Measurements from ENCODE around the gene MBD5. TPM values are rescaled to one million over a fixed set of nuclear protein-coding genes. Genes with fewer than 3 reads are reported as not detected.

Gene MBD5
- total and polyA plus RNA-seq, 2 donors (not counting 1 experiment from before 2014, with no cell fraction given): 10.9 to 69.7 TPM

DNA sequence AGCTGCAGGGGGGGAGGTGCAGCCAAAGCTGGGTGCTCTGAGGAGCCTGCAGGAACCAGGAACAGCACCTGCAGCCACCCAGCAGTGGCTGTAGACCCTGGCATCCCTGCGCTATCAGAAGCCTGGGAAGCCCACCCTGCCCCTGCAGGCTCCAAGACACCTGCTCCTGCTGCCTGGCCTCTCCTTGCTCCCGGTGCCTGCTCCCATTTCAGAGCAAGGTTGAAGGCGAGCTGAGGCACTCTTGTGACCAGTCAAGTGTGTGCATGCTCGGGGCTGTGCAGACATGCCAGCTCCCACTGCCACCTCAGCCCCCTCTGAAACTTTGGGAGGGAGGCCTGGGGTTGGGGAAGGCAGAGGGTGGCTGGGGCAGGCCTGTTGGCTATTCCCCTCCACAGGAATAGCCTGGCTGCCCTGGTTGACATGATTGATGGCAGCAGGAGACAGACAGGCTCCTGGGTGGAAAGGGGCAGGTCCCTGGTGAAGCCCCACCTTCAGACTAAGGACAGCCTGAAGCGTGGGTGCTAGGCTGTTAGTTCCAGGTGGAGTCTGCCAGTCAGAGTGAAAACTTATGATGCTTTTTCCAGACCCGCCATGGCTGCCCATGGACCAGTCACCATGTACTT is 151.4 kb downstream of the MBD5 start:
- intact Hi-C loops (cut with micrococcal nuclease): no loop called here
- H3K9me3 Mint-ChIP-seq (ENCODE audit: insufficient read depth): peaks cover 3% of the 10 kb centered on the region
- POLR2A ChIA-PET: no interaction called here
- H3K4me1 ChIP-seq (ENCODE audit: control insufficient read depth in 2 of 2, insufficient read depth in 2 of 2, low read length in 2 of 2): no peaks in the 10 kb centered on the region
- DNase-seq (no peak), ATAC-seq (ENCODE audit: low read depth) (no peak)
- H3K4me3 Mint-ChIP-seq: no peak overlapping the region
- no peaks in the 10 kb centered on the region for H3K4me1 Mint-ChIP-seq
- H3K79me2 ChIP-seq (ENCODE audit: control insufficient read depth, insufficient read depth, low read length): no peaks in the 10 kb centered on the region
- H3K27ac Mint-ChIP-seq: no peak overlapping the region
- H3K27me3 ChIP-seq (replicated peaks in 1 of 4; ENCODE audit: control extremely low read depth in 1 of 4, control insufficient read depth in 3 of 4, insufficient read depth in 4 of 4, low read length in 3 of 4): no peaks in the 10 kb centered on the region
- H2AFZ ChIP-seq (ENCODE audit: insufficient read depth, low read depth, low read length, poor library complexity, severe bottlenecking): no peak overlapping the region
- H3K36me3 ChIP-seq (replicated peaks in 1 of 2; ENCODE audit: control extremely low read depth in 1 of 2, control insufficient read depth in 1 of 2, extremely low read depth in 1 of 2, insufficient read depth in 2 of 2, low read length in 1 of 2): no peaks in the 10 kb centered on the region
- CTCF ChIA-PET: no interaction called here
- H3K27me3 Mint-ChIP-seq: no peaks in the 10 kb centered on the region
- no peak overlapping the region for H3K9ac ChIP-seq (ENCODE audit: low read length)
- peaks cover 0 to 11% (median 1%) of the 10 kb centered on the region in 3 donors for H3K9me3 ChIP-seq (ENCODE audit: control extremely low read depth in 1 of 3, control insufficient read depth in 2 of 3, insufficient read depth in 1 of 3, low read length in 2 of 3)
- H3K4me2 ChIP-seq (replicated peaks; ENCODE audit: low read depth, low read length, poor library complexity, severe bottlenecking): no peak overlapping the region
- WGBS (ENCODE audit: insufficient coverage): 97% methylated on average over 5 of the region's 6 CpGs
- no peak overlapping the region for H3K27ac ChIP-seq (ENCODE audit: low read length in 2 of 2)
- TF ChIP-seq EZH2 (IDR thresholded peaks at IDR 0.05; ENCODE audit: borderline replicate concordance, insufficient read depth, low read depth, low read length, poor library complexity, severe bottlenecking): no peak
- no peak for TF ChIP-seq CTCF (IDR thresholded peaks at IDR 0.05)
- no peak overlapping the region for H3K4me3 ChIP-seq (ENCODE audit: control extremely low read depth in 1 of 5, extremely low read depth in 1 of 5, insufficient read depth in 1 of 5, low read depth in 2 of 5, low read length in 4 of 5)
- H4K20me1 ChIP-seq (ENCODE audit: control insufficient read depth, insufficient read depth, low read length, poor library complexity, severe bottlenecking): no peaks in the 10 kb centered on the region

GRCh38 chr2:148173168-148173567 is 152.3 kb downstream of the MBD5 start:
- WGBS (ENCODE audit: insufficient coverage): 98% methylated on average over 12 of the region's 12 CpGs
- peaks cover 2% of the 10 kb centered on the region for H3K9me3 Mint-ChIP-seq (ENCODE audit: insufficient read depth)

More at GRCh38 chr2:148173168-148173567, 152.3 kb downstream of the MBD5 start:
- no peak for TF ChIP-seq CTCF (IDR thresholded peaks at IDR 0.05)
- no peak for TF ChIP-seq EZH2 (IDR thresholded peaks at IDR 0.05; ENCODE audit: borderline replicate concordance, insufficient read depth, low read depth, low read length, poor library complexity, severe bottlenecking)
- H4K20me1 ChIP-seq (ENCODE audit: control insufficient read depth, insufficient read depth, low read length, poor library complexity, severe bottlenecking): no peaks in the 10 kb centered on the region
- H3K9me3 ChIP-seq (ENCODE audit: control extremely low read depth in 1 of 3, control insufficient read depth in 2 of 3, insufficient read depth in 1 of 3, low read length in 2 of 3): peaks cover 0 to 11% (median 1%) of the 10 kb centered on the region in 3 donors
- no peaks in the 10 kb centered on the region for H3K27me3 Mint-ChIP-seq
- no peak overlapping the region for H3K4me2 ChIP-seq (replicated peaks; ENCODE audit: low read depth, low read length, poor library complexity, severe bottlenecking)
- H3K27ac Mint-ChIP-seq: no peak overlapping the region
- no peaks in the 10 kb centered on the region for H3K4me1 Mint-ChIP-seq
- CTCF ChIA-PET: no interaction called here
- H3K4me1 ChIP-seq (ENCODE audit: control insufficient read depth in 2 of 2, insufficient read depth in 2 of 2, low read length in 2 of 2): no peaks in the 10 kb centered on the region
- no peak overlapping the region for H3K4me3 ChIP-seq (ENCODE audit: control extremely low read depth in 1 of 5, extremely low read depth in 1 of 5, insufficient read depth in 1 of 5, low read depth in 2 of 5, low read length in 4 of 5)
- no peaks in the 10 kb centered on the region for H3K27me3 ChIP-seq (replicated peaks in 1 of 4; ENCODE audit: control extremely low read depth in 1 of 4, control insufficient read depth in 3 of 4, insufficient read depth in 4 of 4, low read length in 3 of 4)
- H3K36me3 ChIP-seq (replicated peaks in 1 of 2; ENCODE audit: control extremely low read depth in 1 of 2, control insufficient read depth in 1 of 2, extremely low read depth in 1 of 2, insufficient read depth in 2 of 2, low read length in 1 of 2): no peaks in the 10 kb centered on the region
- H3K27ac ChIP-seq (ENCODE audit: low read length in 2 of 2): no peak overlapping the region
- H3K4me3 Mint-ChIP-seq: no peak overlapping the region
- H3K9ac ChIP-seq (ENCODE audit: low read length): no peak overlapping the region
- no peak overlapping the region for H2AFZ ChIP-seq (ENCODE audit: insufficient read depth, low read depth, low read length, poor library complexity, severe bottlenecking)
- ATAC-seq (ENCODE audit: low read depth) (no peak), DNase-seq (no peak)
- POLR2A ChIA-PET: no interaction called here
- H3K79me2 ChIP-seq (ENCODE audit: control insufficient read depth, insufficient read depth, low read length): no peaks in the 10 kb centered on the region
- intact Hi-C loops (cut with micrococcal nuclease): no loop called here
